ENCODE data around the gene NUDT3. TPM values are rescaled to one million over a fixed set of nuclear protein-coding genes. Genes with fewer than 3 reads are reported as not detected.

The NUDT3 gene
- polyA plus RNA-seq, 2 of the 4 experiments (the other 2 are of a cell fraction): 5.2 to 13.4 TPM

DNA sequence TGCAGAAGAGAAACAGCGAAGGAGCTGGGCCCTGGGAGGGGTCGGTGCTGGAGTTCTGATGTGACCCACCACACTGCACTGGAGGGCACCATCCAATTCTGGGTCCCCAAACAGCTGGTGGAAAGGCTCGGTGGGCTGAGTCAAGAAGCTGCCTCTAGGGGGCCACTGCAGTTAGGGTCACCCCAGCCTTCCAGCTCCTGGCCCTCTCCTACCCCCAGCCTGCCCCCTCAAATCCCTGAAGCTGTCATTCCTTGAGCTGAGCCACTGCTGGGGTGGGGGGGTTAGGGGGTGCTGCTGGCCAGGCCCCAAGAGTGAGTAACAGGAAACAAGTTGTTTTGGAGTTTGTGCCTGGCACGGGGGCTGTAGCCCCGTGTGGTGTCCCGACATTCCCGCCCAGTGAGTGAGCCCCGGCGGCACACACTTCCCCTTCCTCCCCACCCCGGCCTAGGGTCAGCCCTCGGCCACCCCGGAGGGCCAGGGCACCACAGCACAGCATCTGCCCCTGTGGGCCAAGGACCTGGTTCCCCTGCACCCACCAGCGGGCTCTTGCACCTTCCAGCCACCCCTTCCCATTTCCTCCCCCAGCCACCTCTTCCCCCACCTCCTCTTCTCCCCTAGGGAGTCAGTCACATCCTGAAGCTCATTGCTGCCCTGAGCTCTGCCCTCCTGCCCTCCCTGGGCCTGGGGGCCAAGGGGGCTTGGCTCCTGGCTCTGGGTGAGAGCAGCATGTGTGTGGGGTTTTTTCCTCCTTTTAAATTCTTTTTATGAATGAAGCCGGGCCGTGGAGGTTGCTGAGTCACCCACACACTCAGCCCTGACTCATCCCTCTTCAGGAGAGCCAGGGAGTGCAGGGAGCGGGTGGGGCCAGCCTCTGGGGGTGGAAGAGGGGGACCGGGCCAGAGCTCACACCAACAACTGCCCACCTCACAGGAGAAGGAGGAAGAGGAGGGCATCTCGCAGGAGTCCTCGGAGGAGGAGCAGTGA is 148.3 kb downstream of the NUDT3 start (continued):
- TF ChIP-seq, protein P1, sequence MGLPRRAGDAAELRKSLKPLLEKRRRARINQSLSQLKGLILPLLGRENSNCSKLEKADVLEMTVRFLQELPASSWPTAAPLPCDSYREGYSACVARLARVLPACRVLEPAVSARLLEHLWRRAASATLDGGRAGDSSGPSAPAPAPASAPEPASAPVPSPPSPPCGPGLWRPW (IDR thresholded peaks at IDR 0.05): no peak
- TF ChIP-seq RCOR1 (IDR thresholded peaks at IDR 0.05; ENCODE audit: low read depth, low read length) (no peak), JUNB (IDR thresholded peaks at IDR 0.05) (peak; percentile 81; the same call in 1 of the 2 replicates), RNF2 (IDR thresholded peaks at IDR 0.05; ENCODE audit: borderline replicate concordance, low read depth) (no peak), POLR2AphosphoS2 (conservative IDR thresholded peaks at IDR 0.05; ENCODE audit: low read length) (0 out of 2 replicates have a peak, but pooled peaks have one; percentile 19), MAFK (IDR thresholded peaks at IDR 0.05; ENCODE audit: partially characterized antibody) (peak; percentile 92), HDAC2 (IDR thresholded peaks at IDR 0.05) (no peak), MYC (IDR thresholded peaks at IDR 0.05; ENCODE audit: borderline replicate concordance, low read length) (peak; percentile 8; the same call in 1 of the 2 replicates), SREBF2 (IDR thresholded peaks at IDR 0.05) (no peak), ZSCAN20 (CRISPR knock-in tag; IDR thresholded peaks at IDR 0.05) (no peak), PHF8 (IDR thresholded peaks at IDR 0.05; ENCODE audit: borderline replicate concordance, low read depth) (no peak), KDM5A (IDR thresholded peaks at IDR 0.05) (no peak), FOSL2 (IDR thresholded peaks at IDR 0.05) (peak; percentile 93), FOSL2 (CRISPR knock-in tag; IDR thresholded peaks at IDR 0.05) (peak; percentile 97), ESRRA (IDR thresholded peaks at IDR 0.05; ENCODE audit: borderline replicate concordance, low read length) (no peak), TP53 (CRISPR knock-in tag; IDR thresholded peaks at IDR 0.05) (no peak), TFCP2L1 (CRISPR knock-in tag; IDR thresholded peaks at IDR 0.05) (no peak), EHMT2 (IDR thresholded peaks at IDR 0.05; ENCODE audit: low read depth) (no peak), JUN (IDR thresholded peaks at IDR 0.05) (peak; percentile 65 to 70; a peak in 4 of 5 replicates), ZFP36 (IDR thresholded peaks at IDR 0.05; ENCODE audit: borderline replicate concordance, partially characterized antibody) (no peak), HOXB13 (CRISPR knock-in tag; IDR thresholded peaks at IDR 0.05; ENCODE audit: low read depth) (no peak), CHD4 (IDR thresholded peaks at IDR 0.05; ENCODE audit: borderline replicate concordance) (no peak)
- TF ChIP-seq, protein P2, sequence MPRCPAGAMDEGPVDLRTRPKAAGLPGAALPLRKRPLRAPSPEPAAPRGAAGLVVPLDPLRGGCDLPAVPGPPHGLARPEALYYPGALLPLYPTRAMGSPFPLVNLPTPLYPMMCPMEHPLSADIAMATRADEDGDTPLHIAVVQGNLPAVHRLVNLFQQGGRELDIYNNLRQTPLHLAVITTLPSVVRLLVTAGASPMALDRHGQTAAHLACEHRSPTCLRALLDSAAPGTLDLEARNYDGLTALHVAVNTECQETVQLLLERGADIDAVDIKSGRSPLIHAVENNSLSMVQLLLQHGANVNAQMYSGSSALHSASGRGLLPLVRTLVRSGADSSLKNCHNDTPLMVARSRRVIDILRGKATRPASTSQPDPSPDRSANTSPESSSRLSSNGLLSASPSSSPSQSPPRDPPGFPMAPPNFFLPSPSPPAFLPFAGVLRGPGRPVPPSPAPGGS (IDR thresholded peaks at IDR 0.05): peak; percentile 27; the same call in 1 of the 3 replicates
- TF ChIP-seq, protein P3, sequence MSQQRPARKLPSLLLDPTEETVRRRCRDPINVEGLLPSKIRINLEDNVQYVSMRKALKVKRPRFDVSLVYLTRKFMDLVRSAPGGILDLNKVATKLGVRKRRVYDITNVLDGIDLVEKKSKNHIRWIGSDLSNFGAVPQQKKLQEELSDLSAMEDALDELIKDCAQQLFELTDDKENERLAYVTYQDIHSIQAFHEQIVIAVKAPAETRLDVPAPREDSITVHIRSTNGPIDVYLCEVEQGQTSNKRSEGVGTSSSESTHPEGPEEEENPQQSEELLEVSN (IDR thresholded peaks at IDR 0.05; ENCODE audit: borderline replicate concordance, low read depth): no peak
- TF ChIP-seq, protein P4, sequence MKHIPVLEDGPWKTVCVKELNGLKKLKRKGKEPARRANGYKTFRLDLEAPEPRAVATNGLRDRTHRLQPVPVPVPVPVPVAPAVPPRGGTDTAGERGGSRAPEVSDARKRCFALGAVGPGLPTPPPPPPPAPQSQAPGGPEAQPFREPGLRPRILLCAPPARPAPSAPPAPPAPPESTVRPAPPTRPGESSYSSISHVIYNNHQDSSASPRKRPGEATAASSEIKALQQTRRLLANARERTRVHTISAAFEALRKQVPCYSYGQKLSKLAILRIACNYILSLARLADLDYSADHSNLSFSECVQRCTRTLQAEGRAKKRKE (CRISPR knock-in tag; IDR thresholded peaks at IDR 0.05; ENCODE audit: low read depth): no peak; the same call in 1 of the 2 replicates
- TF ChIP-seq, protein P5, sequence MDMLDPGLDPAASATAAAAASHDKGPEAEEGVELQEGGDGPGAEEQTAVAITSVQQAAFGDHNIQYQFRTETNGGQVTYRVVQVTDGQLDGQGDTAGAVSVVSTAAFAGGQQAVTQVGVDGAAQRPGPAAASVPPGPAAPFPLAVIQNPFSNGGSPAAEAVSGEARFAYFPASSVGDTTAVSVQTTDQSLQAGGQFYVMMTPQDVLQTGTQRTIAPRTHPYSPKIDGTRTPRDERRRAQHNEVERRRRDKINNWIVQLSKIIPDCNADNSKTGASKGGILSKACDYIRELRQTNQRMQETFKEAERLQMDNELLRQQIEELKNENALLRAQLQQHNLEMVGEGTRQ (IDR thresholded peaks at IDR 0.05): no peak
- TF ChIP-seq, protein P6, sequence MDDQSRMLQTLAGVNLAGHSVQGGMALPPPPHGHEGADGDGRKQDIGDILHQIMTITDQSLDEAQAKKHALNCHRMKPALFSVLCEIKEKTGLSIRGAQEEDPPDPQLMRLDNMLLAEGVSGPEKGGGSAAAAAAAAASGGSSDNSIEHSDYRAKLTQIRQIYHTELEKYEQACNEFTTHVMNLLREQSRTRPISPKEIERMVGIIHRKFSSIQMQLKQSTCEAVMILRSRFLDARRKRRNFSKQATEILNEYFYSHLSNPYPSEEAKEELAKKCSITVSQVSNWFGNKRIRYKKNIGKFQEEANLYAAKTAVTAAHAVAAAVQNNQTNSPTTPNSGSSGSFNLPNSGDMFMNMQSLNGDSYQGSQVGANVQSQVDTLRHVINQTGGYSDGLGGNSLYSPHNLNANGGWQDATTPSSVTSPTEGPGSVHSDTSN (IDR thresholded peaks at IDR 0.05): peak; percentile 45; the same call in 1 of the 2 replicates
- TF ChIP-seq, protein P7, sequence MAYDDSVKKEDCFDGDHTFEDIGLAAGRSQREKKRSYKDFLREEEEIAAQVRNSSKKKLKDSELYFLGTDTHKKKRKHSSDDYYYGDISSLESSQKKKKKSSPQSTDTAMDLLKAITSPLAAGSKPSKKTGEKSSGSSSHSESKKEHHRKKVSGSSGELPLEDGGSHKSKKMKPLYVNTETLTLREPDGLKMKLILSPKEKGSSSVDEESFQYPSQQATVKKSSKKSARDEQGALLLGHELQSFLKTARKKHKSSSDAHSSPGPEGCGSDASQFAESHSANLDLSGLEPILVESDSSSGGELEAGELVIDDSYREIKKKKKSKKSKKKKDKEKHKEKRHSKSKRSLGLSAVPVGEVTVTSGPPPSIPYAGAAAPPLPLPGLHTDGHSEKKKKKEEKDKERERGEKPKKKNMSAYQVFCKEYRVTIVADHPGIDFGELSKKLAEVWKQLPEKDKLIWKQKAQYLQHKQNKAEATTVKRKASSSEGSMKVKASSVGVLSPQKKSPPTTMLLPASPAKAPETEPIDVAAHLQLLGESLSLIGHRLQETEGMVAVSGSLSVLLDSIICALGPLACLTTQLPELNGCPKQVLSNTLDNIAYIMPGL (CRISPR knock-in tag; IDR thresholded peaks at IDR 0.05; ENCODE audit: borderline replicate concordance): no peak

All from A549 (cell line).